Mammary epithelial cell (primary cell): ENCODE data around the gene HIP1.

ENCODE experiments used
- CTCF ChIP-seq, 2 donors: IDR thresholded peaks in 1 of 2; conservative IDR thresholded peaks in 1 of 2; 2 replicates each; pipeline ENCODE4 v1.5.1; 2011 to 2012; ENCODE audit warnings: inconsistent platforms in 2 of 2, low read length in 2 of 2, mild to moderate bottlenecking in 2 of 2, control low read depth in 1 of 2, low read depth in 1 of 2; ENCODE audit not compliant: insufficient read depth in 1 of 2; ENCODE audit errors: extremely low read depth in 1 of 2
- EZH2 ChIP-seq: IDR thresholded peaks from 2 replicates; pipeline ENCODE4 v1.6.1; 2012; ENCODE audit warnings: low read length, inconsistent platforms, borderline replicate concordance

GRCh38 chr7:75655536-75655935 lies 83.2 kb downstream of the HIP1 start:
- TF ChIP-seq CTCF (conservative IDR thresholded peaks at IDR 0.05 in 1 of 2, IDR thresholded peaks at IDR 0.05 in 1 of 2; ENCODE audit: extremely low read depth in 1 of 2, insufficient read depth in 1 of 2, low read depth in 1 of 2, low read length in 2 of 2) (no peak), EZH2 (no peak)
